GM23338 (cell line): ENCODE measurements around the gene H1-8. TPM values are rescaled to one million over a fixed set of nuclear protein-coding genes. Genes with fewer than 3 reads are reported as not detected.

Experiments used
- ATAC-seq: fragments of 200-7000 bp; cut with Tn5 transposase; 3 replicates; pipeline ENCODE4 v1.9.1; 2020
- DNase-seq: peaks from one replicate; pipeline ENCODE4 v3.0.0-alpha.2; 2015; ENCODE audit warnings: low spot score
- H2AFZ ChIP-seq: fragments of 200-600 bp; sonication (generic); 2 replicates; pipeline ENCODE4 v1.8.0; 2016; ENCODE audit warnings: antibody characterized with exemption, mild to moderate bottlenecking, moderate library complexity
- H3F3A ChIP-seq: fragments of 200-600 bp; sonication (generic); replicated peaks from 2 replicates; pipeline ENCODE4 v1.8.0; 2017; ENCODE audit warnings: antibody characterized with exemption, mixed run types, low read depth
- H3K27ac ChIP-seq: fragments of 200-600 bp; sonication (generic); 2 replicates; pipeline ENCODE4 v1.6.1; 2016; ENCODE audit warnings: low read depth
- H3K27me3 ChIP-seq: fragments of 200-600 bp; sonication (generic); 2 replicates; pipeline ENCODE4 v1.8.0; 2016; ENCODE audit warnings: mild to moderate bottlenecking, mixed run types, moderate library complexity; ENCODE audit not compliant: insufficient read depth
- H3K36me3 ChIP-seq: fragments of 200-600 bp; sonication (generic); 2 replicates; pipeline ENCODE4 v1.8.0; 2016; ENCODE audit warnings: mild to moderate bottlenecking; ENCODE audit not compliant: insufficient read depth
- H3K4me1 ChIP-seq: fragments of 200-600 bp; sonication (generic); 2 replicates; pipeline ENCODE4 v1.8.0; 2016; ENCODE audit warnings: mild to moderate bottlenecking, moderate library complexity; ENCODE audit not compliant: insufficient read depth
- H3K4me2 ChIP-seq: fragments of 200-600 bp; sonication (generic); 2 replicates; pipeline ENCODE4 v1.7.1; 2017; ENCODE audit warnings: mixed run types
- H3K4me3 ChIP-seq: fragments of 200-600 bp; sonication (generic); 2 replicates; pipeline ENCODE4 v1.6.1; 2016; ENCODE audit warnings: mixed run types
- H3K79me2 ChIP-seq: fragments of 200-600 bp; sonication (generic); replicated peaks from 2 replicates; pipeline ENCODE4 v1.8.0; 2017; ENCODE audit warnings: mild to moderate bottlenecking; ENCODE audit not compliant: insufficient read depth
- H3K9me2 ChIP-seq: fragments of 200-600 bp; sonication (generic); 2 replicates; pipeline ENCODE4 v1.8.0; 2017; ENCODE audit not compliant: insufficient read depth
- H4K20me1 ChIP-seq: fragments of 200-600 bp; sonication (generic); replicated peaks from 2 replicates; pipeline ENCODE4 v1.8.0; 2017; ENCODE audit warnings: mild to moderate bottlenecking; ENCODE audit not compliant: insufficient read depth
- H3K27ac Mint-ChIP-seq: 2 replicates; pipeline ENCODE4 v1.8.0; 2020; ENCODE audit warnings: inconsistent platforms, mild to moderate bottlenecking, moderate library complexity, mixed read lengths
- H3K27me3 Mint-ChIP-seq: 3 replicates; pipeline ENCODE4 v1.8.0; 2022; ENCODE audit warnings: low read depth, mild to moderate bottlenecking, moderate library complexity, mixed read lengths, inconsistent platforms; ENCODE audit not compliant: insufficient read depth, poor library complexity
- H3K36me3 Mint-ChIP-seq: 3 replicates; pipeline ENCODE4 v1.8.0; 2021; ENCODE audit warnings: low read depth, mild to moderate bottlenecking, inconsistent platforms, moderate library complexity, mixed read lengths
- H3K4me1 Mint-ChIP-seq: 3 replicates; pipeline ENCODE4 v1.8.0; 2020; ENCODE audit warnings: mild to moderate bottlenecking, inconsistent platforms, mixed read lengths
- H3K4me3 Mint-ChIP-seq: 3 replicates; pipeline ENCODE4 v1.8.0; 2021; ENCODE audit warnings: moderate library complexity, mild to moderate bottlenecking, inconsistent platforms, mixed read lengths
- H3K9me3 Mint-ChIP-seq: 3 replicates; pipeline ENCODE4 v1.8.0; 2020; ENCODE audit warnings: moderate library complexity, mild to moderate bottlenecking, inconsistent platforms, mixed read lengths
- CREB1 ChIP-seq: fragments of 250-450 bp; sonication (Bioruptor Pico); IDR thresholded peaks from 2 replicates; pipeline ENCODE4 v1.5.0; 2020; ENCODE audit warnings: low read depth, mild to moderate bottlenecking, moderate library complexity
- CTCF ChIP-seq, 2 experiments: fragments of 200-600 bp in 1 of 2; sonication (generic) in 1 of 2; conservative IDR thresholded peaks; 2 replicates each; pipeline versions ENCODE4 v1.5.1 to v1.6.1; 2016 to 2017; ENCODE audit warnings: antibody characterized with exemption in 2 of 2, low read depth in 2 of 2, mild to moderate bottlenecking in 2 of 2, moderate library complexity in 1 of 2
- ETS1 ChIP-seq: IDR thresholded peaks from 2 replicates; pipeline ENCODE4 v1.6.1; 2016; ENCODE audit warnings: antibody characterized with exemption
- EZH2 ChIP-seq: fragments of 200-600 bp; sonication (generic); IDR thresholded peaks from one replicate; pipeline ENCODE4 v1.8.0; 2017; ENCODE audit warnings: antibody characterized with exemption, mild to moderate bottlenecking, low read depth; ENCODE audit not compliant: unreplicated experiment
- EZH2phosphoT487 ChIP-seq: fragments of 200-600 bp; sonication (generic); IDR thresholded peaks from one replicate; pipeline ENCODE4 v1.8.1; 2018; ENCODE audit warnings: antibody characterized with exemption; ENCODE audit not compliant: unreplicated experiment
- JUNB ChIP-seq: IDR thresholded peaks from one replicate; pipeline ENCODE4 v1.6.1; 2016; ENCODE audit warnings: antibody characterized with exemption; ENCODE audit not compliant: unreplicated experiment
- NANOG ChIP-seq: IDR thresholded peaks from 2 replicates; pipeline ENCODE4 v1.6.1; 2016; ENCODE audit warnings: antibody characterized with exemption, borderline replicate concordance
- POLR2AphosphoS5 ChIP-seq: IDR thresholded peaks from 2 replicates; pipeline ENCODE4 v1.6.1; 2016; ENCODE audit warnings: antibody characterized with exemption, low read depth
- REST ChIP-seq: IDR thresholded peaks from one replicate; pipeline ENCODE4 v1.6.1; 2018; ENCODE audit warnings: antibody characterized with exemption; ENCODE audit not compliant: unreplicated experiment
- STAT1 ChIP-seq: IDR thresholded peaks from one replicate; pipeline ENCODE4 v1.6.1; 2016; ENCODE audit warnings: antibody characterized with exemption; ENCODE audit not compliant: unreplicated experiment
- ZNF114 ChIP-seq: fragments of 250-450 bp; sonication (Bioruptor Pico); IDR thresholded peaks from 2 replicates; pipeline ENCODE4 v1.5.0; 2020; ENCODE audit warnings: mild to moderate bottlenecking, moderate library complexity
- ZNF331 ChIP-seq: fragments of 250-450 bp; sonication (Bioruptor Pico); IDR thresholded peaks from 2 replicates; pipeline ENCODE4 v1.5.0; 2020; ENCODE audit warnings: low read depth, mild to moderate bottlenecking, moderate library complexity
- ZNF462 ChIP-seq: fragments of 250-450 bp; sonication (Bioruptor Pico); IDR thresholded peaks from 2 replicates; pipeline ENCODE4 v1.5.0; 2020; ENCODE audit warnings: mild to moderate bottlenecking, moderate library complexity
- polyA plus RNA-seq: library from polyadenylated mRNA; unstranded; fragments of >200 nt; fragmentation: Nextera tagmentation; extraction: Ambion mirVana; gene quantifications from 2 replicates; pipeline ENCODE4 v1.2.1, GENCODE V29; 2016
- total RNA-seq: library from RNA; depleted of rRNA; stranded (reverse); fragments of >200 nt; shearing (Covaris generic); gene quantifications from 2 replicates; pipeline ENCODE4 v1.2.3, GENCODE V29; 2014

H1-8 gene
- total and polyA plus RNA-seq, 2 experiments from 2014 or later = not detected

GRCh38 chr3:129582799-129583198, 39.8 kb downstream of the H1-8 start (continued):
- TF ChIP-seq REST = no peak

- no peaks in the 10 kb centered on the region for H3K9me3 Mint-ChIP-seq
- Histone ChIP-seq H3F3A (no peaks in the 10 kb centered on the region), H2AFZ (no peak overlapping the region), H3K36me3 (no peaks in the 10 kb centered on the region), H3K27ac (no peak overlapping the region), H4K20me1 (no peaks in the 10 kb centered on the region), H3K4me1 (no peaks in the 10 kb centered on the region), H3K9me2 (no peaks in the 10 kb centered on the region), H3K4me3 (no peak overlapping the region), H3K4me2 (no peak overlapping the region), H3K79me2 (no peaks in the 10 kb centered on the region), H3K27me3 (no peaks in the 10 kb centered on the region)
- no peak overlapping the region for H3K27ac Mint-ChIP-seq
- H3K36me3 Mint-ChIP-seq = no peaks in the 10 kb centered on the region; the same call in 2 of the 3 replicates
- H3K27me3 Mint-ChIP-seq = peaks cover 2% of the 10 kb centered on the region
- no peak overlapping the region for H3K4me3 Mint-ChIP-seq
- no peaks in the 10 kb centered on the region; the same call in 2 of the 3 replicates for H3K4me1 Mint-ChIP-seq
- ATAC-seq (no peak), DNase-seq (no peak)
- no peak for TF ChIP-seq CREB1 (CRISPR knock-in tag)
- no peak for TF ChIP-seq EZH2phosphoT487
- TF ChIP-seq POLR2AphosphoS5 = no peak
- TF ChIP-seq EZH2 = no peak
- no peak for TF ChIP-seq ZNF331 (CRISPR knock-in tag)
- TF ChIP-seq CTCF (conservative IDR thresholded peaks at IDR 0.05; ENCODE audit: low read depth in 2 of 2) = no peak
- TF ChIP-seq JUNB = no peak
- TF ChIP-seq STAT1 = no peak
- no peak for TF ChIP-seq NANOG
- no peak for TF ChIP-seq ZNF114 (CRISPR knock-in tag)
- no peak for TF ChIP-seq ETS1
- TF ChIP-seq ZNF462 (CRISPR knock-in tag) = no peak
These were observed 40.3 kb downstream of the H1-8 start for GRCh38 chr3:129583289-129583688.
